Adrenal gland (tissue), 12 donors: ENCODE results near the gene AMDHD2. TPM values are rescaled to one million over a fixed set of nuclear protein-coding genes. Genes with fewer than 3 reads are reported as not detected.
"Not testable (repeated sequence)": the region's sequence is repeated elsewhere in the genome, so short reads cannot be mapped to it uniquely, and the experiment has no call there.

ENCODE experiments used
- DNase-seq, 7 donors: peaks; one replicate each; pipeline ENCODE4 v3.0.0-alpha.2; 2019 to 2020
- H3K27ac ChIP-seq, 5 donors: fragments of 200-600 bp; sonication (generic) in 4 of 5; 1 replicate in 3 of 5; 2 replicates in 2 of 5; pipeline versions ENCODE4 v1.5.1 to v1.8.0; 2016 to 2020; ENCODE audit warnings: mild to moderate bottlenecking in 1 of 5
- H3K27me3 ChIP-seq: fragments of 200-600 bp; 2 replicates; pipeline ENCODE4 v1.8.0; 2021
- H3K36me3 ChIP-seq, 2 donors: fragments of 200-600 bp; replicated peaks in 1 of 2; 1 replicate in 1 of 2; 2 replicates in 1 of 2; pipeline versions ENCODE4 v1.5.1 to v1.8.0; 2018 to 2022
- H3K4me1 ChIP-seq, 2 donors: fragments of 200-600 bp; replicated peaks in 1 of 2; 1 replicate in 1 of 2; 2 replicates in 1 of 2; pipeline versions ENCODE4 v1.5.1 to v1.8.0; 2018 to 2021
- H3K4me3 ChIP-seq, 4 donors: fragments of 200-600 bp; sonication (generic) in 3 of 4; one replicate each; pipeline ENCODE4 v1.5.1; 2016 to 2018
- H3K9me3 ChIP-seq, 3 donors: fragments of 200-600 bp; sonication (generic) in 1 of 3; replicated peaks in 1 of 3; 1 replicate in 2 of 3; 2 replicates in 1 of 3; pipeline versions ENCODE4 v1.5.1 to v1.8.0; 2016 to 2021
- WGBS, 4 donors: extraction: QIAGEN DNeasy Blood & Tissue Kit in 2 of 4; methylation state at CpG; one replicate each; pipeline versions ENCODE4 v1.1.5 to v1.1.7; 2013 to 2017; 5-methylcytosine and 5-hydroxymethylcytosine counted together
- intact Hi-C, 2 donors: fragments of 100-400 bp; cut with DNase I; formaldehyde crosslinking; loops; one replicate each; pipeline versions ENCODE4 v1.14.1 to v1.15.0; 2022 to 2023
- polyA plus RNA-seq, 3 donors: library from polyadenylated mRNA; stranded (reverse); fragments of 200-250 nt in 2 of 3; fragments of 350-450 nt in 1 of 3; fragmentation: Illumina TruSeq in 1 of 3; extraction: RNeasy Lipid Tissue Mini Kit (QIAGEN cat#74804) in 1 of 3; gene quantifications; one replicate each; pipeline ENCODE4 v1.2.3, GENCODE V29; 2013 to 2014
- total RNA-seq, 9 donors: library from RNA; depleted of rRNA in 4 of 9; stranded (reverse); fragments of >200 nt in 4 of 9; fragments of 120-200 nt in 1 of 9; fragmentation: NEBNext Ultra II Directional in 1 of 9; extraction: Animal tissue kit (Norgen Biotek cat#: 25700) in 1 of 9; gene quantifications; one replicate each; pipeline versions ENCODE4 v1.1.0 to v1.2.4, GENCODE V29; 2013 to 2023
- TF ChIP-seq, protein P1 (sequence below), 6 experiments: fragments of 450-650 bp in 4 of 6; fragments of 200-600 bp in 2 of 6; sonication (generic) in 1 of 6; IDR thresholded peaks; 1 replicate in 5 of 6; 2 replicates in 1 of 6; pipeline versions ENCODE4 v1.5.1 to v1.8.0; 2016 to 2021; ENCODE audit warnings: antibody characterized with exemption in 6 of 6, mild to moderate bottlenecking in 2 of 6, moderate library complexity in 1 of 6
- donor health status: healthy with polysubstance abuse.
- donor health status: Bipolar disorder and iron deficiency.
- donor health status: DM: yes; HTN: yes; CAD: no.
- donor health status: DM: no; HTN: no; CAD: no.
- donor health status: DM: no; HTN: no; CAD: no.
- donor health status: DM: yes; HTN: yes; CAD: no.

Gene AMDHD2
- total and polyA plus RNA-seq, 12 donors: 3.1 to 131 (median 64.7) TPM

DNA sequence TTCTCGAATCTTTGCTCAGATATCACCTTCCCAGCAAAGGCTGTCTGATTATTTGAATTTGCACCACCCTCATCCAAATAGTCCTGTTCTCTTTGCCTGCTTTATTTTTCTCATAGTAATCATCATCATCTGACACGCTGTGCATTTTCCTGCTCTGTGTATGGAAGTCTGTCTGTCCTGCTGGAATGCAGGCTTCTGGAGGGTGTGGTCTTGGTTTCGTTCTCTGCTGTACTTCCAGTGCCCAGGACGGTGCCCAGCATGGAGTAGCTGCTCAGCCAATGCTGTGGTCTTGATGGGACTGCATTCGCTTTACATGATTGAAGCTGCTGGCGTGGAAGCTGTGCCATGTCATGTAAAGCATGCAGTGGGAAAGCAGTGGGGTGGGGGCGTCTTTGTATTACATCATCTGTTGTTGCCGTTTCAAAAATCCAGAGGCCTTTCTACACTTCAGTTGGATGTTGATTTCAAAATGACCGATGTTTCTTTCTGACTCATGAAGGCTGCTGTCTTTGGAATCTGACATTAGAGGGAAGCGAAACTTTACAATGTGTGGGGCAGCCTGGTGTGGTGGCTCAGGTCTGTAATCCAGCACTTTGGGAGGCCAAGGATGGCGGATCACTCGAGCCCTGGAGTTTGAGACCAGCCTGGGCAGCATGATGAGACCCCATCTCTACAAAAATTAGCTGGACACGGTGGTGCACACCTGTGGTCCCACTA, 34.7 kb downstream of the AMDHD2 start:
- H3K27me3 ChIP-seq, H3K4me3 ChIP-seq, H3K4me1 ChIP-seq, DNase-seq, H3K27ac ChIP-seq, H3K36me3 ChIP-seq, H3K9me3 ChIP-seq, intact Hi-C loops: not testable (repeated sequence)
- WGBS, 4 donors: no CpG with 5 or more reads among the region's 13 CpGs

DNA sequence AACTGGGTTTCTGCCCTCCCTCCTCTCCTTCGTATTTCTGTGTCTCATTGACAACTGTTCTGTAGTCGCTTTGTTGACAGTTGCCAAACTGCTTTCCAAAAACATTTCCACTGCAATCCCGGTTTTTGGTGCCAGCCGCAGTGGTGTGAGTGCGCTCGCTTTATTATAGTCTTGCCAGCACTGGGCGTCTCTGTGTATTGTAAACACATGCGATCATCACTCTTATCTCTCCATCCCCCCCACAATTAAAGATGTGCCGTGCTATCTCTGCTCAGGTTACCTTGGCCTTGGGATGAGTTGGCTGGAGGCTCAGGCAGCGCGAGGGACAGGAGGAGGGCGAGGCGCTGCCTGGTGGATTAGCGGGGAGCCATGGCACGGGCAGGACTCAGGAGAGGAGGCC, 37.0 kb downstream of the AMDHD2 start:
- 24 to 65% methylated on average over 6 of the region's 15 CpGs; no CpG with 5 or more reads in 2 of the 4 donors for whole genome bisulfite sequencing, 4 donors
- H3K4me3 ChIP-seq, intact Hi-C loops: not testable (repeated sequence)

DNA sequence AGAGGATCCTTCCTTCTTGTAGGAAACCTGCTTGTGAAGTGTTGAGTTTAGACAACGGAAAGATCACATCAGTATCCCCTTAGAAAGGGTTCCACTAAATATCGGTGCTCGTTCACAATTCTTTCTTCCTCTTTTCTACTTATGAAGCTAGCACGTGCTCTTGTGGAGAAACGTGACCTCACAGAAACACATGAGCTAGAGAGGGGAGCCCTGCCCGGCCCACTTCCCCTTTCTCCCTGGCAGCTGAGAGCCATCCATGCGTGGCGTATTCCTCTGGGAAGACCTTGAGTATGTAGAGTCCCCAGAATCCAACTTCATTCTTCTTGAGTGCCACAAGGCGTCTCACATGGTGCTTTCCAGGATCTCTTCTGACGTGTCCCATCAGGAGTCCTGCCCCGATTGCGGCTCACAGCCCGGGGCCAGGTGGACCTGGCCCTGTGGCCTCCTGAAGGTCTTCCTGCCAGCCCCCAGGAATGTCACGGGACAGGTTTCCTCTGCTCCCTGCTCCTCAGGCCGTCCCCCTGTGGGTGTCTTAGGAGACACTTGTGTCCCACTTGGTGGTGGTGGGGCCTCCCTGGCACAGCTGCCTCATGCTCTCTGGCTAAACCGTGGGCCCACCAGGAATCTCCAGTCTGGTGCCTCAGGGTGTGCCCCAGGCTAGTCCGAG, 40.1 kb downstream of the AMDHD2 start:
- intact Hi-C loops, H3K9me3 ChIP-seq, H3K27ac ChIP-seq, H3K4me3 ChIP-seq, H3K4me1 ChIP-seq, H3K36me3 ChIP-seq, H3K27me3 ChIP-seq: not testable (repeated sequence)
- DNase-seq: peak in 1 of 7 donors; percentile 5
- 53 to 74% (median 61%) methylated on average over 4 to 8 of the region's 17 CpGs for WGBS, 4 donors

More for the DNA sequence above, 37.0 kb downstream of the AMDHD2 start:
- H3K9me3 ChIP-seq, H3K4me1 ChIP-seq, H3K36me3 ChIP-seq, H3K27ac ChIP-seq, H3K27me3 ChIP-seq: not testable (repeated sequence)
- peak in 6 of 7 donors; percentile 52 to 81 (median 68) for DNase-seq

DNA sequence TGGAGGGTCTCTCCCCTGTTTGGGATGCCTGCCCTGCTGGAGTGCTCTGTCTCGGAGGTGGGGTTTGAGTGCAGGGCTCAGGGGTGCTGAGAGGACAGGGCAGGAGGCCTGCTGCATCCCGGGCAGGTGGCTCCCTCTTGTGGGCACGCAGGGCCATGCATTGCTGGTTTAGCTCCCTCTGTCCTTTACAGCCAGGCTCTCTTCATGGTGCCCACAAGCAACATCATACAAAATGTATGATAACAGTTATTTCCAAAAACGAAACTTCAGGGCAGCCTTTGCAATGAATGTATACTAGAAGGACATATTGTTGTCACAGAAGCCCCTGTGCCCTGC, 40.6 kb downstream of the AMDHD2 start:
- TF ChIP-seq, protein P1, sequence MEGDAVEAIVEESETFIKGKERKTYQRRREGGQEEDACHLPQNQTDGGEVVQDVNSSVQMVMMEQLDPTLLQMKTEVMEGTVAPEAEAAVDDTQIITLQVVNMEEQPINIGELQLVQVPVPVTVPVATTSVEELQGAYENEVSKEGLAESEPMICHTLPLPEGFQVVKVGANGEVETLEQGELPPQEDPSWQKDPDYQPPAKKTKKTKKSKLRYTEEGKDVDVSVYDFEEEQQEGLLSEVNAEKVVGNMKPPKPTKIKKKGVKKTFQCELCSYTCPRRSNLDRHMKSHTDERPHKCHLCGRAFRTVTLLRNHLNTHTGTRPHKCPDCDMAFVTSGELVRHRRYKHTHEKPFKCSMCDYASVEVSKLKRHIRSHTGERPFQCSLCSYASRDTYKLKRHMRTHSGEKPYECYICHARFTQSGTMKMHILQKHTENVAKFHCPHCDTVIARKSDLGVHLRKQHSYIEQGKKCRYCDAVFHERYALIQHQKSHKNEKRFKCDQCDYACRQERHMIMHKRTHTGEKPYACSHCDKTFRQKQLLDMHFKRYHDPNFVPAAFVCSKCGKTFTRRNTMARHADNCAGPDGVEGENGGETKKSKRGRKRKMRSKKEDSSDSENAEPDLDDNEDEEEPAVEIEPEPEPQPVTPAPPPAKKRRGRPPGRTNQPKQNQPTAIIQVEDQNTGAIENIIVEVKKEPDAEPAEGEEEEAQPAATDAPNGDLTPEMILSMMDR (IDR thresholded peaks at IDR 0.05): peak in 2 of 6 experiments; percentile 33 to 46
- H3K27ac ChIP-seq, intact Hi-C loops, H3K36me3 ChIP-seq, H3K4me1 ChIP-seq, H3K9me3 ChIP-seq, H3K27me3 ChIP-seq, H3K4me3 ChIP-seq: not testable (repeated sequence)
- DNase-seq: peak; percentile 64 to 90 (median 83)
- 4 to 14% methylated on average over 1 to 2 of the region's 4 CpGs; no CpG with 5 or more reads in 2 of the 4 donors for whole genome bisulfite sequencing, 4 donors

DNA sequence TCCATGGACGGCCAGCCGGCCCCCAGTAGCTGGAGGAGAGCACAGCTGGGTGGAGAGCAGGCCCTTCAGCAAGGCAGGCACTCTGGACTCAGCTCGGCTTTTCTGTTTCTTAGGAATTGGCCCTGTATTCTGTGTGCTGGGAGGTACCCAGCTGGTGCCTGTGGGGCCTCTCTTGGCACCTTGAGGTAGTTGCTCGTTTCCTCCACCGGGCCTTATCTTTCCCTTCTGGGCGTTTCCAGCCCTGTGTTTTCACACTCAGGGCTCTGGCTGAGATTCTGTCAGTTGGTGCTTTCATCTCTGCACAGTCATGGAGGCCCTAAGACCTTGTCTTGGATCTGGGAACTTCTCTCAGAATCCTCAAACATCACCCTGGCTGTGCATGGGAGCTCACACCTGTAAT, 47.3 kb downstream of the AMDHD2 start:
- no CpG with 5 or more reads among the region's 6 CpGs for WGBS, 4 donors
- H3K9me3 ChIP-seq, DNase-seq, H3K27ac ChIP-seq, intact Hi-C loops, H3K27me3 ChIP-seq, H3K36me3 ChIP-seq, H3K4me1 ChIP-seq, H3K4me3 ChIP-seq: not testable (repeated sequence)

DNA sequence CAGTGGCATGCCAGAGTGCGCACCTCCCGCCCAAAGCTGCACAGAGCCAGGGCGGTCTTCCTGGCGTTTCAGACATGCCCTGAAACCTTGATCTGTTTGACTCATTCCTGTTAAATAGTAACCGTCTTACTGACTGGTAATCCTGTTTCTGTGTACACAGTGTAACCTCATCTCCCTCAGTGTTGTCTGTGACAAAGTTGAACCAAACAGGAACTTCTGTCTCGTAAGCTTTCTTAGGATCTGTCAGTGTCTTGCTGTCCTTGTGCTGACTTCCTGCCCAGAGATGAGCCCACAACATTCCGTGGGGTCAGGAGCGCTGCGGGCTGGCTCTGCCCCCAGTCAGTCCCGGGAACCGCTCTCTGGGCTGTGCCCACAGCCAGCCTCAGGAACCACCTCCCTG, 48.4 kb downstream of the AMDHD2 start:
- H3K36me3 ChIP-seq, H3K9me3 ChIP-seq, H3K27me3 ChIP-seq, DNase-seq, H3K4me1 ChIP-seq, H3K4me3 ChIP-seq, intact Hi-C loops, H3K27ac ChIP-seq: not testable (repeated sequence)
- no CpG with 5 or more reads among the region's 11 CpGs for WGBS, 4 donors

DNA sequence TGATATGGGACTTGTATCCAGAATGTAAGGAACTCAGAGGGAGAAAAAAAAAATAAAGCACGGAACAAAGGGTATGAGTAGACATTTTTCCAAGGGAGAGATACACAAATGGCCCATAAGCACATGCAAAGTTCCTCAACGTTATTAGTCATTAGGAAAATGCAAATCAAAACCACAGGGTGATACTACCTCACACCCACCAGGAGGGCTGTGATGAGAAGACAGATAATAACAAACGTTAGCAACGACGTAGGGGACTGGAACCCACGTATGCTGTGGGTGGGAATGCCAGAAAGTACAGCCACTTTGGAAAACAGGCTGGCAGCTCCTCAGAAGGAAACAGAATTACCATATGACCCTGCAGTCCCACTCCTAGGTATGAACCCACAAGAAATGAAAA, 52.5 kb downstream of the AMDHD2 start:
- H3K4me1 ChIP-seq, H3K4me3 ChIP-seq, H3K36me3 ChIP-seq, DNase-seq, H3K27me3 ChIP-seq, H3K27ac ChIP-seq, H3K9me3 ChIP-seq, intact Hi-C loops: not testable (repeated sequence)
- WGBS, 4 donors: no CpG with 5 or more reads among the region's 6 CpGs

DNA sequence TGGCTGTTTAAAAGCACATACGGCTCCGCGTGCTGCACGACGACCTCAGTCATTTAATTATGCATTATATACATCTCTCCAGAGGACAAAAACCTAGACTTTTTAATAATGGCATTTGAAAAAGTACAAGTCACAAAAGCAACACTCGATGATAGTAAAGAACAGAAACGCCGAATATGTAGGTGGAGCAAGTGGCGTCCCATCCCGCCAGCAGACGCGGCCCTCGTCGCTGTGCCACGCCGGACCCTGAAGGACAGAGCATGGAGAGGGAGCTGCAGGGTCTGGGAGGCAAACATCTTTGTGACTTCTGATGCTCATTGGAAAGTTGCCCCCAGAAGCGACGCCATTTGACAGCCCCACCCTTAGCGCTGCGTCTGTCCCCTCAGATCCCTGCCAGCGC, 55.7 kb downstream of the AMDHD2 start:
- WGBS, 4 donors: 55 to 98% (median 79%) methylated on average over 5 to 11 of the region's 21 CpGs
- not testable (repeated sequence) for H3K4me3 ChIP-seq, H3K4me1 ChIP-seq

DNA sequence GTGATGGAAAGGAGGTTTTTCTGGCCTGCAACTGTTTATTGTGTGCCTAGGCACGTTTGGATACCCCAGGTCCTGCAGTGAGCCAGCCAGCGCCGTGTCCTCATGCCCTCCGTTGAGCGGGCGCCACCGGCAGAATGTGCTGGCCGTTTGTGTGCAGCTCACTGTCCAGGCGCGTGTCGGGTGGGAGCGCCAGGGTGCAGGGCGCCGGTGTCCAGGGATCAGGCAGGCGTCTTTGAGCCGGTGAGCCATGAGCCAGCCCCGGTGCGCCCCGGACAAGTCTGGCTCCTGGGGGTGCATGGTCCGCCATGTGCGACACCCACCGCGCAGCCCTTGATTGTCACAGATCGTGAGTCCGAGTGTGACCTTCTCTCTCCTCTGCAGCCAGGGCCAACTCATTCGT, 56.9 kb downstream of the AMDHD2 start:
- H3K27me3 ChIP-seq, H3K36me3 ChIP-seq, H3K9me3 ChIP-seq, H3K4me1 ChIP-seq, intact Hi-C loops, H3K4me3 ChIP-seq, H3K27ac ChIP-seq: not testable (repeated sequence)
- peak in 1 of 7 donors; percentile 0 for DNase-seq
- WGBS, 4 donors: 94 to 96% methylated on average over 14 to 20 of the region's 26 CpGs; no CpG with 5 or more reads in 2 of the 4 donors

More for the DNA sequence above, 55.7 kb downstream of the AMDHD2 start:
- peak in 1 of 7 donors; percentile 1 for DNase-seq
- H3K27me3 ChIP-seq, H3K9me3 ChIP-seq, H3K27ac ChIP-seq, intact Hi-C loops, H3K36me3 ChIP-seq: not testable (repeated sequence)

DNA sequence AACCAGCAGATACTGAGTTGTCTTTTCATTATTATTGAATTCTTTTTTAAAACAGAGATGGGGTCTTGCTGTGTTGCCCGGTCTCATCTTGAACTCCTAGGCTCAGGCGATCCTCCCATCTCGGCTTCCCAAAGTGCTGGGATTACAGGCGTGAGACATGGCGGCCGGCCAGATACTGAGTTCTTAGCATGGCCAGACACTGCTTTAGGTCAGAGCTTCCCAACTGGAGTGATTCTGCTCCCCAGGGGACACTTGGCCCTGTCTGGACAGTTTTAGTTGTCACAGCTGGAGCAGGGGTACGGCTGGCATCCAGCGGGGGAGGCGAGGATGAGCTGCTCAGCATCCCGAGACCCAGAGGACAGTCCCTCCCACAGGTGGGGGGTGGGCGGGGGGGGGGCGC, 58.7 kb downstream of the AMDHD2 start:
- H3K4me3 ChIP-seq, H3K27ac ChIP-seq, DNase-seq, H3K4me1 ChIP-seq, intact Hi-C loops, H3K9me3 ChIP-seq, H3K36me3 ChIP-seq, H3K27me3 ChIP-seq: not testable (repeated sequence)
- WGBS, 4 donors: 85 to 91% methylated on average over 3 of the region's 12 CpGs; no CpG with 5 or more reads in 2 of the 4 donors
